Astrocyte of the cerebellum (primary cell): Measurements from ENCODE around the gene TNRC6B.

ENCODE experiments used
- DNase-seq: peaks from one replicate; pipeline ENCODE4 v3.0.0-alpha.2; 2011; ENCODE audit warnings: low read depth
- H3K4me3 ChIP-seq: 2 replicates; pipeline ENCODE4 v1.5.1; 2011; ENCODE audit warnings: mild to moderate bottlenecking, low read depth, low read length, moderate library complexity
- in situ Hi-C: cut with HindIII; loops from 2 replicates; pipeline ENCODE4 v1.10.0; 2017; ENCODE audit warnings: low sequenced_read_pairs
- TF ChIP-seq, protein P1 (sequence below): IDR thresholded peaks from 2 replicates; pipeline ENCODE4 v1.5.1; 2012; ENCODE audit warnings: low read length, low read depth, moderate library complexity, mild to moderate bottlenecking; ENCODE audit errors: missing control alignments

Gene TNRC6B

DNA sequence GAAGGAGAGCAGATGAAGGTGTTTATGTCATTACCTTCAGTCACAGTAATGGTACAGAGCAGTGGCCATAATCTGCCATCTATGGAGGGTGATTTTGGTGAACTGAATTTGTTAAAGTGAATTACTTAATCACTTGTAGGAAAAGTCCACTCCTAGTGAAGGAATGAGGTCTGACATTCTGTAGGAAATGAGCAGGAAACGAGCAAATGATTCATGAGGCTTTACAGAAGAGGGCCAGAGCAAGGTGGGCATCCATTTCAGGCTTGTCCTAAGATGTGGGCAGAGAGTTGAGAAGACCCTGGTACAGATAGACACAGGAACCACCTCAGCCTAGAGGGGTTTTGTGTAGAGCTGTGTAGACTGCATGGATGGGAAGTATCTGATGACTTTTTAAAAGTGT lies 186.7 kb downstream of the TNRC6B start:
- DNase-seq = no peak
- TF ChIP-seq, protein P1, sequence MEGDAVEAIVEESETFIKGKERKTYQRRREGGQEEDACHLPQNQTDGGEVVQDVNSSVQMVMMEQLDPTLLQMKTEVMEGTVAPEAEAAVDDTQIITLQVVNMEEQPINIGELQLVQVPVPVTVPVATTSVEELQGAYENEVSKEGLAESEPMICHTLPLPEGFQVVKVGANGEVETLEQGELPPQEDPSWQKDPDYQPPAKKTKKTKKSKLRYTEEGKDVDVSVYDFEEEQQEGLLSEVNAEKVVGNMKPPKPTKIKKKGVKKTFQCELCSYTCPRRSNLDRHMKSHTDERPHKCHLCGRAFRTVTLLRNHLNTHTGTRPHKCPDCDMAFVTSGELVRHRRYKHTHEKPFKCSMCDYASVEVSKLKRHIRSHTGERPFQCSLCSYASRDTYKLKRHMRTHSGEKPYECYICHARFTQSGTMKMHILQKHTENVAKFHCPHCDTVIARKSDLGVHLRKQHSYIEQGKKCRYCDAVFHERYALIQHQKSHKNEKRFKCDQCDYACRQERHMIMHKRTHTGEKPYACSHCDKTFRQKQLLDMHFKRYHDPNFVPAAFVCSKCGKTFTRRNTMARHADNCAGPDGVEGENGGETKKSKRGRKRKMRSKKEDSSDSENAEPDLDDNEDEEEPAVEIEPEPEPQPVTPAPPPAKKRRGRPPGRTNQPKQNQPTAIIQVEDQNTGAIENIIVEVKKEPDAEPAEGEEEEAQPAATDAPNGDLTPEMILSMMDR = no peak
- in situ Hi-C loops = loop anchor here (10.0 kb wide), 1 partner anchor 70 kb away; no protein-coding TSS in a partner anchor
- H3K4me3 ChIP-seq = no peak overlapping the region

DNA sequence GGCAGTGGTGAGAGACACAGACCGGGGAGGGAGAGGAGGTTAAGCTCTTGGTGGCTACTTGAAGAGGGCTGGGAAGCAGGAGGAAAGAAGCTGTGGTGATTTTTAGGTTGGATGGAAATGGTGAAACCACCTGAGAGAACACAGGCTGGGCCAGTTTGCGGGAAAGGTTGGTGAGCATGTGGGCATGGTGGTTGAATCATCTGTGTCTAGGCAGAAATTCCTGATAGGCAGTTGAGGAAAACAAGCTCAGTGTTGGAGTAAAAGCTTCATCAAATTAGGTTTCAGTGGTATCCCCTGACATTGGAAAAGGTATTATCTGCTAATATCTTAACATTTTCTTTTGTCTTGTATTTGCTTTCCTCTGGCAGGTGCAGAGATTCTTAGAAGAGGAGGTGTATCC lies 188.3 kb downstream of the TNRC6B start:
- no peak for DNase-seq
- no peak overlapping the region for H3K4me3 ChIP-seq
- in situ Hi-C loops = loop anchor here (10.0 kb wide), 1 partner anchor 69 kb away; no protein-coding TSS in a partner anchor
- TF ChIP-seq, protein P1 = no peak

DNA sequence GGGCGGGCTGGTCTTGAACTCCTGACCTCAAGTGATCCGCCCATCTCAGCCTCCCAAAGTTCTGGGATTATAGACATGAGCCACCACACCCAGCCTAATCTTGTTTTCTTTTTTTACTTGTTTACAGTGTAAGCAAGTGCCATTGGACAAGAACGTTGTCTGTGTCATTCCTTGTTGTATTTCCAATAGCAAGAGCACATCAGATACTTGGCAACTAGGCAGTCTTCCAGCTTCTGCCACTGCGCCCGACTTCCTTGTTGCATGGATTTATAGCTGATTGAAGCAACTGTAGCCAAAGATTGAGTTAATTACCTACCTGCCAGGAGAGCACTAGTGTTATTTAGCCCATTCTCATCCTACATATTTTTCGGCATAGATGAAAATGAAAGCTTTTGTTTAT lies 189.6 kb downstream of the TNRC6B start:
- in situ Hi-C loops = loop anchor here (10.0 kb wide), 1 partner anchor 67 kb away; no protein-coding TSS in a partner anchor
- TF ChIP-seq, protein P1 = no peak
- H3K4me3 ChIP-seq = no peak overlapping the region
- no peak for DNase-seq

DNA sequence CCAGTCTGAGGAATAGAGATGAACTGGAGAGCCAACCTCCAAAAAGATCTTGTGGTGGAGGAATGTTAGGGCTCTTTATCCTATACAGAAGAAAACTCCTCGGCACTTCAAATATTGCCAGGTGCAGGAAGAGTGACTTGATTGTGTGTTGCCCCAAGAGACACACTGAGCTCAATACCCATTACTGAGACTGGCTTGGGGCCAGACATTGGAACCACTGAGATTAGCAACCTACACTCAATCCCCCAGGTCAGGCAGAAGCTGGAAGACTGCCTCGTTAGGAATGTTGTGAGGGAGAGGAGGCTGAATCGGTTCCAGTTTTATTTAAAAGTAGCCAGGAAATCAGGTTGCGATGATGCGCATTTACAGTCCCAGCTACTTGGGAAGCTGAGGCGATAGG lies 190.3 kb downstream of the TNRC6B start:
- TF ChIP-seq, protein P1 = no peak
- no peak overlapping the region for H3K4me3 ChIP-seq
- no peak for DNase-seq
- in situ Hi-C loops = loop anchor here (10.0 kb wide), 1 partner anchor 67 kb away; no protein-coding TSS in a partner anchor

DNA sequence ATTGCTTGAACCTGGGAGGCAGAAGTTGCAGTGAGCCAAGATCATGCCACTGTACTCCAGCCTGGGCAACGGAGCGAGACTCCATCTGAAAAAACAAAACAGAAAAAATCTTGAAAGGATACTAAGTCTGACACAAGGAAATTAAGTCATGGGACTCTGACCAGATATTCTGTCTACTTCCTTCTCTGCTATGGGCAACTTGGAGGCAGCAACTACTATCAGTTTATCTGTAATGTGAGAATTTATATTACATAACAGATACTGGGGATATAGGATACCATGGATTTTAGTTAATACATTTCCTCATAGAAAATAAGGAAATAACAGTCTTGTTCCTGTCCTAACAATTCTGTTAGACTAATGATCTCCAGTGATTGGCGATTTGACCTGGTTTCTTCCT lies 191.1 kb downstream of the TNRC6B start:
- TF ChIP-seq, protein P1 = no peak
- no peak overlapping the region for H3K4me3 ChIP-seq
- in situ Hi-C loops = loop anchor here (10.0 kb wide), 1 partner anchor 66 kb away; no protein-coding TSS in a partner anchor
- no peak for DNase-seq

DNA sequence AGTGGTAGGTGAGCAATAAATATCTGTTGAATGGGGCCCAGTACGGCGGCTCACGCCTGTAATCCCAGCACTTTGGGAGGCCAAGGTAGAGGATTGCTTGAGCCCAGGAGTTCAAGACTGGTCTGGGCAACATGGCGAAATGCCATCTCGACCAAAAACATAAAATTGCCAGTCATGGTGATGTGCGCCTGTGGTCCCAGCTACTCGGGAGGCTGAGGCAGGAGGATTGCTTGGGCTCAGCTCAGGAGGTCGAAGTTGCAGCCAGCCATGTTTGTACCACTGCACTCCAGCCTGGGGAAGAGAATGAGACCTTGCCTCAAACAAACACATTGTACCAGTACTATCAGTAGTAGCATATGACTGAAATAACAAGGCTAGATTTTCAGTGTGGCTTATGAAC lies 196.8 kb downstream of the TNRC6B start:
- in situ Hi-C loops = loop anchor here (5.0 kb wide), 1 partner anchor 98 kb away; no protein-coding TSS in a partner anchor
- TF ChIP-seq, protein P1 = no peak
- H3K4me3 ChIP-seq = no peak overlapping the region
- DNase-seq = no peak
